Left ventricle myocardium inferior (tissue), 1 donor: ENCODE measurements around the gene PTGIS. TPM values are rescaled to one million over a fixed set of nuclear protein-coding genes. Genes with fewer than 3 reads are reported as not detected.
"Not testable (repeated sequence)": the region's sequence is repeated elsewhere in the genome, so short reads cannot be mapped to it uniquely, and the experiment has no call there.

Experiments used
- DNase-seq: peaks from one replicate; pipeline ENCODE4 v3.0.0-alpha.2; 2020
- H3K27ac ChIP-seq: fragments of 200-600 bp; replicated peaks from 2 replicates; pipeline ENCODE4 v1.8.0; 2021
- H3K27me3 ChIP-seq: fragments of 200-600 bp; 2 replicates; pipeline ENCODE4 v1.8.0; 2021; ENCODE audit warnings: low read depth
- H3K36me3 ChIP-seq: fragments of 200-600 bp; 2 replicates; pipeline ENCODE4 v1.8.0; 2021
- H3K4me1 ChIP-seq: fragments of 200-600 bp; 2 replicates; pipeline ENCODE4 v1.8.0; 2021
- H3K4me3 ChIP-seq: fragments of 200-600 bp; 2 replicates; pipeline ENCODE4 v1.8.0; 2021; ENCODE audit warnings: mild to moderate bottlenecking, moderate library complexity
- H3K9me3 ChIP-seq: fragments of 200-600 bp; replicated peaks from 2 replicates; pipeline ENCODE4 v1.8.0; 2021
- intact Hi-C: fragments of 100-400 bp; cut with micrococcal nuclease; formaldehyde crosslinking; loops from one replicate; pipeline ENCODE4 v1.11.0; 2022
- total RNA-seq: library from RNA; stranded (reverse); fragmentation: NEBNext Ultra II Directional; extraction: Animal tissue kit (Norgen Biotek cat#: 25700); gene quantifications from one replicate; pipeline ENCODE4 v1.2.1, GENCODE V29; 2021
- TF ChIP-seq, protein P1 (sequence below): fragments of 200-600 bp; IDR thresholded peaks from 2 replicates; pipeline ENCODE4 v1.8.0; 2021; ENCODE audit warnings: antibody characterized with exemption, mild to moderate bottlenecking, borderline replicate concordance
- donor health status: DM: no; HTN: yes; CAD: no; lungs with severe emphysema.

PTGIS gene
- total RNA-seq, 1 donor from 2014 or later = 26.3 TPM

- Histone ChIP-seq H3K4me1 (peaks cover 29% of the 10 kb centered on the region), H3K27me3 (no peaks in the 10 kb centered on the region), H3K9me3 (no peaks in the 10 kb centered on the region), H3K27ac (peak overlapping the region; percentile 81), H3K4me3 (no peak overlapping the region), H3K36me3 (no peaks in the 10 kb centered on the region)
- intact Hi-C loops = loop anchor here (5.0 to 10.0 kb wide), 2 partner anchors 228 to 310 kb away; no protein-coding TSS in a partner anchor
- TF ChIP-seq, protein P1, sequence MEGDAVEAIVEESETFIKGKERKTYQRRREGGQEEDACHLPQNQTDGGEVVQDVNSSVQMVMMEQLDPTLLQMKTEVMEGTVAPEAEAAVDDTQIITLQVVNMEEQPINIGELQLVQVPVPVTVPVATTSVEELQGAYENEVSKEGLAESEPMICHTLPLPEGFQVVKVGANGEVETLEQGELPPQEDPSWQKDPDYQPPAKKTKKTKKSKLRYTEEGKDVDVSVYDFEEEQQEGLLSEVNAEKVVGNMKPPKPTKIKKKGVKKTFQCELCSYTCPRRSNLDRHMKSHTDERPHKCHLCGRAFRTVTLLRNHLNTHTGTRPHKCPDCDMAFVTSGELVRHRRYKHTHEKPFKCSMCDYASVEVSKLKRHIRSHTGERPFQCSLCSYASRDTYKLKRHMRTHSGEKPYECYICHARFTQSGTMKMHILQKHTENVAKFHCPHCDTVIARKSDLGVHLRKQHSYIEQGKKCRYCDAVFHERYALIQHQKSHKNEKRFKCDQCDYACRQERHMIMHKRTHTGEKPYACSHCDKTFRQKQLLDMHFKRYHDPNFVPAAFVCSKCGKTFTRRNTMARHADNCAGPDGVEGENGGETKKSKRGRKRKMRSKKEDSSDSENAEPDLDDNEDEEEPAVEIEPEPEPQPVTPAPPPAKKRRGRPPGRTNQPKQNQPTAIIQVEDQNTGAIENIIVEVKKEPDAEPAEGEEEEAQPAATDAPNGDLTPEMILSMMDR = no peak
- DNase-seq = no peak
Measured at GRCh38 chr20:49614338-49615050, 46.6 kb upstream of the PTGIS start.

DNA sequence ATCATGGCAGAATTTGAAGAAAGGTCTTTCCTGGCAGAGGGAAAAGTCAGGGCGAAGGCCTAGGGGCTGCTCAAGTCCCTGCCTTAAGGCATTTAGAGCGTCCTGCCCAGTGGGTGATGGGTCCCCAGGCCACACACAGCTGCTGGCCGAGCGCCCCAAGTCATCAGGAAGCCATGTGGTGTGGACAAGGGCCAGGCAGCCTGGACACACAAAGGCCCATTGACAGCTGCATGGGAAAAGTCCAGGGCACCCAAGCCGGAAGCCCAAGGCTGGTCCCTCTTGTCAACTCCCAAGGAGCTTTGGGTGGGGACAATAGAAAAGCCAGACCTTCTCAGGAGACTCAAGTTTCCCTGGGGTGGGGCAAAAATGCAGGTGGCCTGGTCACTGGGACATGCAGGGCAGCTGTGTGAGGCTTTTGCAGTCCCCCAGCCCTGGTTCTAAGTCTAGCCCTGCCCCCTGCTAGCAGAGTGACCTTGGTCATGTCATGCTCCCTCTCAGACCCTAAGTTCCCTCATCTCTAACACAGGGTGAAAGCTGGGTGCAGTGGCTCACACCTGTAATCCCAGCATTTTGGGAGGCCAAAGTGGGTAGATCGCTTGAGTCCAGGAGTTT, 44.3 kb upstream of the PTGIS start:
- Histone ChIP-seq H3K4me3 (no peak overlapping the region), H3K36me3 (no peaks in the 10 kb centered on the region), H3K27me3 (peaks cover 11% of the 10 kb centered on the region), H3K9me3 (no peaks in the 10 kb centered on the region), H3K4me1 (peaks cover 34% of the 10 kb centered on the region), H3K27ac (peak overlapping the region; percentile 81)
- DNase-seq = peak; percentile 66
- intact Hi-C loops = loop anchor here (5.0 to 10.0 kb wide), 2 partner anchors 230 to 313 kb away; no protein-coding TSS in a partner anchor
- TF ChIP-seq, protein P1 = no peak

- peak overlapping the region; percentile 81 for H3K27ac ChIP-seq
- H3K36me3 ChIP-seq, H3K9me3 ChIP-seq, DNase-seq: not testable (repeated sequence)
- H3K4me1 ChIP-seq = peaks cover 34% of the 10 kb centered on the region
- H3K27me3 ChIP-seq = peaks cover 12% of the 10 kb centered on the region
- intact Hi-C loops = loop anchor here (5.0 to 10.0 kb wide), 2 partner anchors 231 to 313 kb away; no protein-coding TSS in a partner anchor
- H3K4me3 ChIP-seq = peak overlapping the region; percentile 43
Measured at GRCh38 chr20:49611539-49612126, 43.7 kb upstream of the PTGIS start.

DNA sequence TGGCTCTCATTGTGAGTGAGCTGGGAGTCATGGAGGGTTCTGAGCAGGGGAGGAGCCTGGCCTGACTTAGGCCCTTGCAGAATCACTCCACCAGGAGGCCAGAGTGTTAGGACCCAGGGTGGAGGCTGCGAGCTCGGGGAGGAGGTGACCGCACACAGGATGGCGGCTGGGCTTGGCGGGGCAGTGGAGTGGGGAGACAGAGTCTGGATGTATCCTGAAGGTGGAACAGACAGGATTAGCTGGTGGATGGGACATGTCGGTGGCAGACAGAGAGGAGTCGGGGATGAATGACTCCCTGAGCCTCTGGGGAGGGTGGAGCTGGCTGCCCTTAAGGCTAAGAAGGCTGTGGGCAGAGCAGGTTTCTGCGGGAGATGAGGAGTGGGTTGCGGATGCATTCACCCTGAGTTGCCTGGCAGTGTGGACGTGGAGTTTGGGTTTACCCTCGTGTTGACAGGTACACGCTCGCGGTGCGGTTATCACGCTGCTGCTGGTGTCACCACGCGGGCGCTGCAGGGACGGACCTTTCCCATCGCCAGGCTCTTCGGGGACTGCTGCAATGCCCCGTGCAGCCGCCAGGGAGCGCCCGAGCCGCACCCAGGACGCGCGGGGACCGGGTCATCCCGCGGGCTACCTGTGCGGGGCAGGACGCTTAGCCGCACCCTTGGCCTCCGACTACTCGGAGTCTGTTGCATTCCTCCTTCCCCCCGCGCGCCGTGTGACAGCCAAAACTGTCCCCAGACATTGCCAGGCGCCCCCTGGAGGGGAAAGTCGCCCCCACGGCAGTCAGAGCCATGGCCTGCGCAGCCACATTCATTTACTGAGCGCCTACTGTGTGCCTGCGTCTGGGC, 43.0 kb upstream of the PTGIS start:
- peak overlapping the region; percentile 43 for H3K4me3 ChIP-seq
- TF ChIP-seq, protein P1 = peak; percentile 100
- peak overlapping the region; percentile 81 for H3K27ac ChIP-seq

DNA sequence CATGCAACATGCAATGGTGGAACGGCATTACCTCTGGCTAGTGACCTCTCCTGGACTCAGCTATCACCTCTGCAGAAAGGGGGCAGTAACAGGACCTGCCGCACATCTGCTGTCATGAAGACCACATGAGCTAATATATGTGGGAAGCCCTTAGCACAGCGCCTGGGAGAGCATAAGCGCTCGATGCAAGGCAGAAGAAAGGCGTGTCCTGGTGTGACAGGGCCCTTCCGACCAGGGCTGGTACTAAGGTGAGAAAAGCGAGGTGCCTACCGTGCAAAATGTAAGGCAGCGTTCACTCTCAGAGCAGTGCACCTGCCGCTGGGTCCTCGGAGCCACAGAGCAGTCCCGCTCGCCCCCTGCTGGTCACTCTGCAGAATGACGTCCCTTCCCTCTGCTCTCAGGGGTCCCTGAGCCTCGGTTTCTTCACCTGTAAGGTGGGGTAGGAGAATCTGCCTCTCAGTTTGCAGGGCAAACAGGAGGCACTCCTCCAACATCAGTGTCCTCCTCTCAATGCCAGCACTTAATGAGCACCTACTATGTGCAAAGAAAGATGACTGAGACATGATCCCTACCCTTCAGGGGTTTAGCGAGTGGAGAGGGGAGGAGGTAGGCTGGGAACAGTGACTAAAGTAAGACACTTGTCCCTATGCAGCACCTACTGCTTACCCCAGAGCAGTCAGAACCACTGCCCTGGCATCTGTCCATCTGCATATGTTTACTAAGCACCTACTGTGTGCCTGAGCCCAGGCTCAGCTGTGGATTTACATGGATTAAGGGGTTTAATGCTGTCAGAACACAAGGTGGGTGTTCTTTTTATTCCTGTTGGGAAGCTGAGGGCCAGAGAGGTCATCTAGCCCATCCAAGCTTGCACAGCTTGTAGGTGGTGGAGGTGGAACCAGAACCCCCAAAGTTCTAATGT, 41.1 kb upstream of the PTGIS start:
- Histone ChIP-seq H3K9me3 (no peaks in the 10 kb centered on the region), H3K4me3 (no peak overlapping the region), H3K27ac (no peak overlapping the region), H3K4me1 (peaks cover 34% of the 10 kb centered on the region), H3K36me3 (no peaks in the 10 kb centered on the region), H3K27me3 (peaks cover 12% of the 10 kb centered on the region)
- peak; percentile 55 for DNase-seq
- TF ChIP-seq, protein P1 = peak; percentile 96
- intact Hi-C loops = loop anchor here (5.0 kb wide), 1 partner anchor 67 kb away; no protein-coding TSS in a partner anchor

More for the DNA sequence above, 43.0 kb upstream of the PTGIS start:
- intact Hi-C loops = loop anchor here (5.0 to 10.0 kb wide), 2 partner anchors 231 to 314 kb away; no protein-coding TSS in a partner anchor
- Histone ChIP-seq H3K9me3 (no peaks in the 10 kb centered on the region), H3K36me3 (no peaks in the 10 kb centered on the region), H3K4me1 (peaks cover 34% of the 10 kb centered on the region), H3K27me3 (peaks cover 12% of the 10 kb centered on the region)
- peak; percentile 75 for DNase-seq
